ENCODE measurements around the gene CTBP2.

CTBP2 gene

DNA sequence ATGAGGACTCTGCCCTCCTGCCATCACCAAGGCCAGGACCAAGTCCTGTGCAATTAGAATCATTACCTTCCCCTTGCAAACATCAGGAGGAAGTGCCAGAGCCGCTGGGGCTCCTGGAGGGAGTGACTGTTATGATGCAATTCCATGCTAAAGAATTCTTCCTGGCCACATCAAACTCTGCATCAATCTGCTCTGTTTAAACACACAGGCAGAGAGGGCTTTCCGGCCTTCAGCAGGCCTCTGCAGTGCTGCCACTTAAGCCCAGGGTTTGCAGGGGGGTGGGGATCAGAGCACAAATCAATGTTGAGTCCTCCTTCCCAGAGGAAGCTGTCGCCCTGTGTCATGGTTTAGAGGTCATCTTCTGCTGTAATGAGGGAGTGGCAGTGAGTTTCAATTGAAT is 58.1 kb downstream of the CTBP2 start:
- peak; percentile 73 for DNase-seq

DNA sequence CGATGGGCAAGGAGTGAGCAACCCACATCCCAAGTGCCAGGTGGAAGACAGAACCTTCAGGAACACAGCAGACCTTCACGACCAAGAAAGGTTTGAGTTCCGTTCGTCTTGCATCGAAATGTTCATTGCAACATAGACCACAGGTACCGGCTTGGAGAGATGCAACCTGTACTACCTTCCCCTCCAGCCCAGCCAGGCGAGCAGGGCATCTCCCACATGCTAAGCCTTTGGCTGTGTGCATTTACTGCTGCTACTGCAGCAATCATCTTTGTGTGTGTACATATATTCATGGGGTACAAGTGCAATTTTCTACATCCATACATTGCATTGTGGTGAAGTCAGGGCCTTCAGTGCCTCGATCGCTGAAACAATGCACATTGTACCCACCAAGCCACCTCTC is 58.8 kb downstream of the CTBP2 start:
- no peak for DNase-seq

GRCh38 chr10:125101049-125101448 is 59.3 kb downstream of the CTBP2 start:
- DNase-seq = no peak

DNA sequence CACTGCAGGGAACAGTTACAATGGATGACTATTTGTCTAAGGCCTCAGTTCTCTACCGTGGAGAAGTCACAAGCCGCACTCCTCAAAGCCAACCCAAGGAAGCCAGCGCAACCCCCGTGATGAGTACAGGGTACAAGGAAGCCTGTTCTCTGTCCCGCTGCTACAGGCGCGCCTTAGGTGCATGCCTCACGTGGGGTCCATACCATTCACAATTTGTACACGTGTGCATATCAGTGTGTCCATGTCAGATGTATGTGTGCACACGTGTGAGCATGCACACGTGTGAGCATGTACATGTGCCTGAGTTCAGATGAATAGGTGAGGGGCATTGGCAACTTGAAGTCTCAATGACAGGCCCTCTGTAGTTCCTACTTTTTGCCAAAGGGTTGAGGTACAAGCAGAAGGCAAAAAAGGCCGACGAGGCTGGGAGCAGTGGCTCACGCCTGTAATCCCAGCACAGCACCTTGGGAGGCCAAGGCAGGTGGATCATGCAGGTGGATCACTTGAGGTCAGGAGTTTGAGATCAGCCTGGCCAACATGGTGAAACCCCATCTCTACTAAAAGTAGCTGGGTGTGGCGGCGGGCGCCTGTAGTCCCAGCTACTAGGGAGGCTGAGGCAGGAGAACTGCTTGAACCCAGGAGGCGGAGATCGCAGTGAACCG is 62.8 kb downstream of the CTBP2 start:
- no peak for DNase-seq

DNA sequence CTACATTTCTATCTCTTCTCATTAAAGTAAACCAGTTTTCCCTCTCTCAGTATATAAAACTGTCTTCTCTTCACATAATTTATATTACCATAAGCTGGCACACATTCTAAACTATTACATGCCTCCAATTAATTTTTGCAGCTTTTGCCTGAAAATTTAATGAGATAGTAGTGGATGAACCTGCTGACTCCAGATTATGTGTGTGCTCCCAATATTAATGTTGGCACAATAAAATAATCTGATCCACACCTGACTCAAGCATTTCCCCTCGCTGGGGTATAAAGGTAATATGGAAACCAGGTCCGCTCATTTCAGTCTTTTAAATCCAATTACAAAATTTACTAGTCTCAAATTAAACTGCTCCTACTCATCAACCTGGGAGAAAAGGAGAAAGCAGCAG is 63.4 kb downstream of the CTBP2 start:
- no peak for DNase-seq

GRCh38 chr10:125096371-125096770 is 64.0 kb downstream of the CTBP2 start:
- peak; percentile 17 for DNase-seq

GRCh38 chr10:125095776-125096175 is 64.6 kb downstream of the CTBP2 start:
- no peak for DNase-seq

DNA sequence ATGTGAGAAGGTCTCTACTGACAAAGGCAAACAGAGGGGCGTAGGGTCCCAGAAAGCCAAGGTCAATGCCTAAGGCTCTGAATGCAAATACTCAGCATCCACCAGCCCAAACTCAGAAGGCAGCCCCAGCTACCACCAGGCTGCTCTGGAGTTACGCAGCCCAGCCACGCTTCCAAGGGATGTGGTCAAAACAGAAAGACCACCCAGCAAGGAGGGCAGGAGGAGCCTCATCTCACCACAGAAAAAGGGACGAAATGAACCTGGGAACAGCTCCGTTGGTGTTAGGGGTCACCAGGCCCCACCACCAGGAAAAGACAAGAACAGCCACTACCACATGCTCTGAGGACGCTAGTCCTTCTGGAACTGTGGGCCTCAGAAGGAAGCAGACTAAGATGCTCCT is 65.1 kb downstream of the CTBP2 start:
- DNase-seq = no peak

DNA sequence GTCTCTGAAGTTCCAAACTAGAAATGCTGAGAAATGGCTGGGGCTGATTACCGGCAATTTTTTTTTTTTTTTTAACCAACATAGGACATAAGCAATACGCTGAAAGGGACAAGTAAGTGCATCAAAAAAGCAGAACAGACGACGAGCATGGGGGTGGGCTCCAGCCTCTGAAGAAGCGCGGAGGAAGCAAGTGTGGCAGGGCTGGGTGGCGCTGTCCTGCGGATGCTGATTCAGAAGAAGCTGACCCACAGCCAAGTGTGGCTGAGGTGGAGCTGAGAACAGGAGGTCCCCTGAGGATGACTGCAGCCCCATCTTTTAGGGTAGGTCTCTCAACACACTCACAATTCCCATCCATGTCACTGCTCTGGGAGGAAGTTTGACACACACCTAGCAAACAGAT is 65.6 kb downstream of the CTBP2 start:
- peak; percentile 31 for DNase-seq

- no peak for DNase-seq
Measured at GRCh38 chr10:125093974-125094705, 66.2 kb downstream of the CTBP2 start.

DNA sequence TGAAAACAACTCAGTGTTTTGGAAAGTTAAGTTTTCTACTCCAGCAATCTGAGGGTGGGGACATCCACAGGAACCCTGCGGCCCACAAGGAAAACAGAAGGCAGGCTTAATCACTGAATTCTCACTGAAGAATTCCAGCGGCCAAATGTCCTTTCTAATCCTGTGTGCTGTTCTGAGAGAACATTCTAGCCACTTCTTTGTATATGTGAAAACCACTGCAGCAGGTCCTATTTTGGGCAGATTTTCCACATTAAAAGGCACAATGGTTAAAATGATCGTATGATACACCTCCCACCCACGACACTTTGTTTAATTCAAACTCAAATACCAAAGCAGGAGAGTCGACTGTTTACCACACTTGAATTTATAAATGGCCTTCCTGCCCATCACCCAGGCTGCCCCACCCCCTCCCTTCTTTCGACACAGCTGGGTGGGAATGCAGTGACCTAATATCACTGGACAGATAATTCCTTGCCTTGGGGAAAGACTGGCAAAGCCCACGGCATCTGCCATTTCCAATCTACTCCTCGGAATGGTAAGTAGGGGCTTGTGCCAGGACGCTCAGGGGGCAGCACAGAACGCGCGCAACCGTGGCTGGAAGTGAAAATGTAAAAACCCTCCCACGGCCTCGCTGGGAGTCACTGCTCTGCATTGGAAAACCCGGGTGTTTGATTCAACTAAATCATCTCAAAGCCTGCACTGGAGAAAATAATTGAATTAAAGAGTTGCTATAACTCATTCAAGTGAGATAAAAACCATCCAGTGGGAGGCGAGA is 67.0 kb downstream of the CTBP2 start:
- peak; percentile 56 for DNase-seq

DNA sequence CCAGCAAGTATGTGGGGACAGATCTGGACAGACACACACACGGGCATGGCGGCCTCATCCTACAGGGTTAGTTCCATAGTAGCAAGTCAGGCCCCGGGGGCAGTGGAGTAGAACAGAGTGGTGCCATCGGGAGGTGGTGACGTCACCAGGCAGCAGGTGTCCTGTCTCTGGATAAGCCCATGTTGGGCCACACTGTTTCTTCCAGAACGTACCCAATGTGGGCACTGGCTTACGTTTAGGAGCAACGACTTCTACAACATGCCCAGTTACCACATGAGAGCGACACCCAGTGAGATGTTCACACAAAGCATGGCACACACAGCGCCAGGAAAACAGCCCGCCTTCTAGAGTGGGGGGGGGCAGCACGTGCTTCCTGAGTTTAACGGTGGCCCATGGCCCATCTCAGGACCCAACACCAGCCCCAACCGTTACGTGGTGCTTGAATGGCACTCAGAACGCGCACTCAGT is 67.8 kb downstream of the CTBP2 start:
- DNase-seq = no peak

GRCh38 chr10:125091891-125092290 is 68.5 kb downstream of the CTBP2 start:
- DNase-seq = no peak

DNA sequence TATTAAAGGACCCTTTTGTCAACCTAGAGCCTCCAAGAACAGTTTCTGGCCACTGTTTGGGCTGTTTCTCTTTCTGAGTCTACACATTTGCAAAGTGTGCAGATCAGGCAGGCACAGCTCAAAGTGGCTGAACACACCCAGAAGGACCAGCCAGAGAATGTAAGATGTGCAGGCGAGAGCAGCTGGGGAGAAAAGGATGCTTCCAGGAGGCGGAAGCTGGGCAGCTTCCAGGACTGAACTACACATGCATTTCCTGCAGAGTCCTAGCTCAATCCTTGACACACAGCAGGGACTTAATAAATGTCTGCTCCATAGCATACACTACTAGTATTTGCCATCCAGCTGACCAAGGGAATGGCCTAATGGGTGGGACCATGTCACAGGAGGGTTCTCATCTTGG is 70.9 kb downstream of the CTBP2 start:
- no peak for DNase-seq

DNA sequence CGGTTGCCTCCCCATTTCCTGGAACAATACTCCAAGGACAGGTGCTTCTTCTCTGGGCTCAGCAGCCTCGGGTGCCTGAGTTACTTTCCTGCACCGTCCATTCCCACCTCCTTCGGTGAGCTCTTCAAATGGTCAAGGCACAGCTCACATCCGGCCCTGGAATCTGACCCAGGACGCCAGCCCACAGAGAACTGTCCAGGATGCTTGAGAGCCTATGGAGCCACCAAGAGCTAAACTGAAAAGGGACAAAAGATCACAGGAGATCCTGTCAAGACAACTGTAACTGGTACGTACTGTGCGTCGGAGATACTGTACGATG is 72.5 kb downstream of the CTBP2 start:
- no peak for DNase-seq

- no peak for DNase-seq
Measured at GRCh38 chr10:125087191-125087896, 73.0 kb downstream of the CTBP2 start.

- no peak for DNase-seq
Measured at GRCh38 chr10:125086691-125087090, 73.7 kb downstream of the CTBP2 start.

DNA sequence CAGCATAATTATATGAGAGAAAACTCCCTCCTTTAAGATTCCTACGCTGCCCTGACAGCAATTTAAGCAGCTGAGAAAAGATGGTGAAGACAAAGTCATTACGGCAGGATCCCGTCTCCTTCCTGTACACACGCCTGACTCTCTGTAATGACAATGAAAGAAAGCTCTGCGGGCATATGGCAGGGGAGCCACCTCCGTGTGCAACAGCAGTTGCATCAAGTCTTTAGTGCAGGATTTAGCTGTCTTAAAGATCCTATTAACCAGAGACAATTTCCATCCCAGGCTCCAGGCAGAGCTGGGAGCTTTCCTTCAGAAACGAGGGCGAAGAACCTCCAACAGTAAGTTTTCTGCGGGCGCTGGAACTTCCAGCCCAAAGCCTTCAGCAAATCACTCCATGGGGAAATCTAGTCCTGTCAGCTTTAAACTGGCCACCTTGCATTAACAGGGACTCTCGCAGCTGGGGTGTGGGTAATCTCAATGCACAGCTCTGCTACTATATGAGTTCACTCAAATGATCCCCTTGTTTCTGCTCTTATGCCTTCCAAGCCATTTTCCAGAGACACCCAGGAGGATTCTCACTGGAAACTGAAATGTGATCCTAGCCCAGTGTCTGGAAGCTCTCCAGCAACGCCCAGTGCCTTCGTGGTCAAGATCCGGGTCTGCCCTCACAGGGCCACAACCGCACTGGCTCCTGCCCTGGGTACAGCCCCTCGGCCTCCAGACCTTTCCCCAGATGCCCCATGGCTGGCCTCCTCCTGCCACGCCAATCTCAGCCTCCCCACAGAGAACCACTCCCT is 74.9 kb downstream of the CTBP2 start:
- no peak for DNase-seq

DNA sequence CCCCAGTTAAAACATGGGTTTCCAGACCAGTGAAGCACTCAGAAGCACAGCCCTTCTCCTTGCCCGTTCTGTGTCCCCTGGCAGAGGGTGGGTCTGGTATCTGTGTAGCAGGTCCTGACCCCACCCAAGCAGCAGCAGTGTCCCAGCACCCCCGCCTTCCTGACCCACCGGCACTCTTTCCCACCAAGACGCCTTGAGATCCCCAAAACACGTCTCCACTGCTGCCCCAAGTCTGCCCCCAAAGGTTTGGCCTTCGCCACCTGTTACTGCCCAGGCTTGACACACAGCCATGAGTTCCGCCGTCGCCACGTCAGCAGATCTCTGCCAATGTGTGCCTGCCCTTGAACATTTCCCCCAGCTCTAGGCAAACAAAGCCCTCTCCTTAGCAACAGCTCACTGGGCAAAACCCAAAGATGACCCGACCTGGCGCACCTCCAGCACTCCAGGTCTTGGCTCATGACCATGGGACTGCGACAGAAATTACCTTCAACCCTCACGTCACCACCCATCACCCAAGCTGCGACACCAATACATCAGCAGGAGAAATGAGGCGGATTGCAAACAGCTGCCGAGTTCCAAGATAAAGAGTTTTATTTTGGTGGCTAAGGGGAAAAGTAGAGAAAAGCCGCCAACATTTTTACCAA is 75.6 kb downstream of the CTBP2 start:
- peak; percentile 31 for DNase-seq

- peak; percentile 95 for DNase-seq
Measured at GRCh38 chr10:125084191-125084613, 76.2 kb downstream of the CTBP2 start.

DNA sequence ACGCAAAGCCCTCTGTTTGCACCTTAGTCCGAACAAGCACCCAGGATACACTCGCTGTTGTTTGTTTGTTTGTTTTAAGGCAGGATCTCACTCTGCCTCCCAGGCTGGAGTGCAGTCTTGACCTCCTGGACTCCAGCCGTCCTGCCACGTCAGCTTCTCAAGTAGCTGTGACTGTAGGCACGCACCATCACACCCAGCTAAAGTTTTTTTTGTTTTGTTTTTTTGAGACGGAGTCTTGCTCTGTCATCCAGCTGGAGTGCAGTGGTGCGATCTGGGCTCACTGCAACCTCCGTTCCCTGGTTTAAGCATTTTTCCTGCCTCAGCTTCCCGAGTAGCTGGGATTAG is 76.8 kb downstream of the CTBP2 start:
- DNase-seq = peak; percentile 68
